GM12878 (cell line): ENCODE measurements around the gene SLC49A4.

Source experiments
- CBX5 ChIP-seq: sonication (generic); IDR thresholded peaks from 2 replicates; pipeline ENCODE4 v1.6.1; 2016; ENCODE audit warnings: low read depth, moderate library complexity, mild to moderate bottlenecking, inconsistent platforms
- HDAC2 ChIP-seq: fragments of 200-600 bp; sonication (generic); IDR thresholded peaks from 2 replicates; pipeline ENCODE4 v1.6.1; 2017
- NFIC ChIP-seq: IDR thresholded peaks from 2 replicates; pipeline ENCODE4 v1.6.1; 2012; ENCODE audit warnings: low read depth, mild to moderate bottlenecking, inconsistent platforms, low read length, moderate library complexity
- PAX8 ChIP-seq: fragments of 450-650 bp; IDR thresholded peaks from 2 replicates; pipeline ENCODE4 v1.6.1; 2017; ENCODE audit warnings: mild to moderate bottlenecking, moderate library complexity
- POLR2A ChIP-seq: IDR thresholded peaks from 2 replicates; pipeline ENCODE4 v1.6.1; 2011; ENCODE audit warnings: low read depth, mild to moderate bottlenecking, low read length
- RELA ChIP-seq: fragments of 450-650 bp; IDR thresholded peaks from 2 replicates; pipeline ENCODE4 v1.8.0; 2014; ENCODE audit warnings: borderline replicate concordance; ENCODE audit not compliant: partially characterized antibody
- SMARCA5 ChIP-seq: fragments of 450-650 bp; IDR thresholded peaks from 2 replicates; pipeline ENCODE4 v1.6.1; 2017; ENCODE audit warnings: mild to moderate bottlenecking
- YY1 ChIP-seq: IDR thresholded peaks from 2 replicates; pipeline ENCODE4 v1.6.1; 2011; ENCODE audit warnings: low read depth, mild to moderate bottlenecking, low read length
- TF ChIP-seq, protein P1 (sequence below): IDR thresholded peaks from 2 replicates; pipeline ENCODE4 v1.6.1; 2012; ENCODE audit warnings: low read length, inconsistent platforms
- TF ChIP-seq, protein P2 (sequence below), 3 experiments: IDR thresholded peaks in 2 of 3; conservative IDR thresholded peaks in 1 of 3; 2 replicates each; pipeline ENCODE4 v1.5.1; 2011; ENCODE audit warnings: low read depth in 3 of 3, low read length in 3 of 3, mild to moderate bottlenecking in 3 of 3, control low read depth in 2 of 3, moderate library complexity in 2 of 3, inconsistent platforms in 1 of 3, mixed read lengths in 1 of 3; ENCODE audit not compliant: control insufficient read depth in 2 of 3, insufficient read depth in 1 of 3; ENCODE audit errors: extremely low read depth in 1 of 3

DNA sequence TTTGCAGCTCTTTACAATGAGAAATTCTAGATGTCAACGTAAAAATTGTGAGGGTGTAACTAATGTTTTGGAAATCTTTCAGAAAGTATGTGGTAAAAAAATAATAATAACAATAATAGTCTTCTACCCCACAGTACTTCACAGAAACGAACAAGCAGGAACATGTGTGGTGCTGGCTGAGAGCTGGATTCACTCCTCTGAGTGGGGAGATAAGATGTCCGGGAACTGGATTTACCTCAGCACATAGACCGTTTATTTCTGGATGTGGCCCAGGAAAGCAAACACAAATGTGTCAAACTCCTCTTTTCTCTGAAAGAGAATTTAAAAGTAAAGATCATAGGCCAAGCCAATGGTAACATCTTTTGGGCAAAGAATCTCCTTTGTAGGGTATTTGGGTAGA is 103.4 kb downstream of the SLC49A4 start:
- TF ChIP-seq POLR2A (no peak), NFIC (no peak), CBX5 (no peak), YY1 (no peak), HDAC2 (no peak), RELA (no peak), SMARCA5 (no peak), PAX8 (no peak)
- TF ChIP-seq, protein P1, sequence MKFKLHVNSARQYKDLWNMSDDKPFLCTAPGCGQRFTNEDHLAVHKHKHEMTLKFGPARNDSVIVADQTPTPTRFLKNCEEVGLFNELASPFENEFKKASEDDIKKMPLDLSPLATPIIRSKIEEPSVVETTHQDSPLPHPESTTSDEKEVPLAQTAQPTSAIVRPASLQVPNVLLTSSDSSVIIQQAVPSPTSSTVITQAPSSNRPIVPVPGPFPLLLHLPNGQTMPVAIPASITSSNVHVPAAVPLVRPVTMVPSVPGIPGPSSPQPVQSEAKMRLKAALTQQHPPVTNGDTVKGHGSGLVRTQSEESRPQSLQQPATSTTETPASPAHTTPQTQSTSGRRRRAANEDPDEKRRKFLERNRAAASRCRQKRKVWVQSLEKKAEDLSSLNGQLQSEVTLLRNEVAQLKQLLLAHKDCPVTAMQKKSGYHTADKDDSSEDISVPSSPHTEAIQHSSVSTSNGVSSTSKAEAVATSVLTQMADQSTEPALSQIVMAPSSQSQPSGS: no peak
- TF ChIP-seq, protein P2, sequence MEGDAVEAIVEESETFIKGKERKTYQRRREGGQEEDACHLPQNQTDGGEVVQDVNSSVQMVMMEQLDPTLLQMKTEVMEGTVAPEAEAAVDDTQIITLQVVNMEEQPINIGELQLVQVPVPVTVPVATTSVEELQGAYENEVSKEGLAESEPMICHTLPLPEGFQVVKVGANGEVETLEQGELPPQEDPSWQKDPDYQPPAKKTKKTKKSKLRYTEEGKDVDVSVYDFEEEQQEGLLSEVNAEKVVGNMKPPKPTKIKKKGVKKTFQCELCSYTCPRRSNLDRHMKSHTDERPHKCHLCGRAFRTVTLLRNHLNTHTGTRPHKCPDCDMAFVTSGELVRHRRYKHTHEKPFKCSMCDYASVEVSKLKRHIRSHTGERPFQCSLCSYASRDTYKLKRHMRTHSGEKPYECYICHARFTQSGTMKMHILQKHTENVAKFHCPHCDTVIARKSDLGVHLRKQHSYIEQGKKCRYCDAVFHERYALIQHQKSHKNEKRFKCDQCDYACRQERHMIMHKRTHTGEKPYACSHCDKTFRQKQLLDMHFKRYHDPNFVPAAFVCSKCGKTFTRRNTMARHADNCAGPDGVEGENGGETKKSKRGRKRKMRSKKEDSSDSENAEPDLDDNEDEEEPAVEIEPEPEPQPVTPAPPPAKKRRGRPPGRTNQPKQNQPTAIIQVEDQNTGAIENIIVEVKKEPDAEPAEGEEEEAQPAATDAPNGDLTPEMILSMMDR (IDR thresholded peaks at IDR 0.05 in 2 of 3, conservative IDR thresholded peaks at IDR 0.05 in 1 of 3; ENCODE audit: control insufficient read depth in 2 of 3, extremely low read depth in 1 of 3, insufficient read depth in 1 of 3, low read depth in 3 of 3, low read length in 3 of 3): no peak
